KMS-11 (cell line): ENCODE measurements around the gene CD300A.
"Not testable (repeated sequence)": the region's sequence is repeated elsewhere in the genome, so short reads cannot be mapped to it uniquely, and the experiment has no call there.

Experiments used
- H2AFZ ChIP-seq: fragments of 200-600 bp; sonication (generic); 2 replicates; pipeline ENCODE4 v1.6.1; 2016; ENCODE audit warnings: antibody characterized with exemption, mixed run types, low read depth
- H3K27ac ChIP-seq: fragments of 200-600 bp; sonication (generic); 2 replicates; pipeline ENCODE4 v1.6.1; 2016; ENCODE audit warnings: mild to moderate bottlenecking, mixed run types
- H3K27me3 ChIP-seq: fragments of 200-600 bp; sonication (generic); 2 replicates; pipeline ENCODE4 v1.6.1; 2017; ENCODE audit warnings: mild to moderate bottlenecking, low read depth, mixed run types, moderate library complexity; ENCODE audit not compliant: insufficient read depth
- H3K36me3 ChIP-seq: fragments of 200-600 bp; sonication (generic); 2 replicates; pipeline ENCODE4 v1.6.1; 2017; ENCODE audit warnings: mild to moderate bottlenecking, mixed run types; ENCODE audit not compliant: insufficient read depth
- H3K4me1 ChIP-seq: fragments of 200-600 bp; sonication (generic); 2 replicates; pipeline ENCODE4 v1.6.1; 2016; ENCODE audit warnings: mild to moderate bottlenecking, low read depth, mixed run types; ENCODE audit not compliant: poor library complexity, severe bottlenecking
- H3K4me2 ChIP-seq: fragments of 200-600 bp; sonication (generic); 2 replicates; pipeline ENCODE4 v1.7.0; 2016; ENCODE audit warnings: mild to moderate bottlenecking, mixed run types
- H3K4me3 ChIP-seq: fragments of 200-600 bp; sonication (generic); IDR thresholded peaks from 2 replicates; pipeline ENCODE4 v1.6.1; 2017; ENCODE audit warnings: low read depth, low read length, mixed read lengths; ENCODE audit not compliant: insufficient read depth
- H3K79me2 ChIP-seq: fragments of 200-600 bp; sonication (generic); 2 replicates; pipeline ENCODE4 v1.6.1; 2016; ENCODE audit warnings: low read depth, mixed run types; ENCODE audit not compliant: insufficient read depth
- H3K9ac ChIP-seq: fragments of 200-600 bp; sonication (generic); 2 replicates; pipeline ENCODE4 v1.6.1; 2016; ENCODE audit warnings: mild to moderate bottlenecking, mixed run types
- H4K20me1 ChIP-seq: fragments of 200-600 bp; sonication (generic); 2 replicates; pipeline ENCODE4 v1.6.1; 2016; ENCODE audit warnings: mild to moderate bottlenecking, mixed run types; ENCODE audit not compliant: insufficient read depth
- CTCF ChIP-seq: fragments of 200-600 bp; sonication (generic); conservative IDR thresholded peaks from 2 replicates; pipeline ENCODE4 v1.6.1; 2017; ENCODE audit warnings: low read depth, mild to moderate bottlenecking, antibody characterized with exemption, low read length, moderate library complexity, mixed read lengths

CD300A gene

DNA sequence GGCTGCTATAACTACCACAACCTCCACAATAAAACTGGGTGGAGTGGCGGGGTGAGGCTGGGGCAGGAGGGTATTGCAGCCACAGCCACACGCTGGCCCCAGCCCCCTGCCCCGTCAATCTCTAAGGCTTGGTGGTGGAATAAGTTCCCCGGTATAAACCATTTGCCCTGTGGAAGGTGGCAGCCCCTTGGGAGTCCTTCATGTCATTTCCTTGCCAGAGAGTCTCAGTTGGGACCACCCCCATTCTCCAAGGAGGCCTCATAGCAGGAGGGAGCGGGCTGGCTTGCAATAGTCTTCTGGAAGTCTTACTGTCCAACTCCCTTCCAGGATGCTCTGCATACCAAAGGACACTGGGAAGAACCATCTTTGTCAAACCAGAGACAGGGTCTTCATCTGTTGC is 19.4 kb downstream of the CD300A start:
- no peak overlapping the region for H3K4me3 ChIP-seq
- H3K79me2 ChIP-seq = no peaks in the 10 kb centered on the region
- no peaks in the 10 kb centered on the region for H3K36me3 ChIP-seq
- no peaks in the 10 kb centered on the region for H4K20me1 ChIP-seq
- H3K9ac ChIP-seq = no peak overlapping the region
- TF ChIP-seq CTCF = no peak
- no peak overlapping the region for H2AFZ ChIP-seq
- H3K27ac ChIP-seq = no peak overlapping the region
- H3K4me2 ChIP-seq = no peak overlapping the region
- peaks cover 41% of the 10 kb centered on the region; the same call in 1 of the 2 replicates for H3K27me3 ChIP-seq
- H3K4me1 ChIP-seq = no peaks in the 10 kb centered on the region

- not testable (repeated sequence) for H3K27ac ChIP-seq, H3K4me3 ChIP-seq, H3K79me2 ChIP-seq, H4K20me1 ChIP-seq, H3K4me2 ChIP-seq, H3K4me1 ChIP-seq, H2AFZ ChIP-seq, H3K9ac ChIP-seq, H3K36me3 ChIP-seq
- H3K27me3 ChIP-seq = peaks cover 38% of the 10 kb centered on the region; the same call in 1 of the 2 replicates
Observed at GRCh38 chr17:74488276-74488675, 21.8 kb downstream of the CD300A start.

- no peak overlapping the region for H2AFZ ChIP-seq
- H4K20me1 ChIP-seq = no peaks in the 10 kb centered on the region
- H3K4me2 ChIP-seq = no peak overlapping the region
- H3K4me1 ChIP-seq = no peaks in the 10 kb centered on the region
- no peaks in the 10 kb centered on the region for H3K36me3 ChIP-seq
- TF ChIP-seq CTCF = no peak
- H3K27ac ChIP-seq = no peak overlapping the region
- peaks cover 28% of the 10 kb centered on the region; the same call in 1 of the 2 replicates for H3K27me3 ChIP-seq
- no peak overlapping the region for H3K9ac ChIP-seq
- H3K4me3 ChIP-seq = no peak overlapping the region
- H3K79me2 ChIP-seq = no peaks in the 10 kb centered on the region
Observed at GRCh38 chr17:74490716-74491115, 24.3 kb downstream of the CD300A start.

DNA sequence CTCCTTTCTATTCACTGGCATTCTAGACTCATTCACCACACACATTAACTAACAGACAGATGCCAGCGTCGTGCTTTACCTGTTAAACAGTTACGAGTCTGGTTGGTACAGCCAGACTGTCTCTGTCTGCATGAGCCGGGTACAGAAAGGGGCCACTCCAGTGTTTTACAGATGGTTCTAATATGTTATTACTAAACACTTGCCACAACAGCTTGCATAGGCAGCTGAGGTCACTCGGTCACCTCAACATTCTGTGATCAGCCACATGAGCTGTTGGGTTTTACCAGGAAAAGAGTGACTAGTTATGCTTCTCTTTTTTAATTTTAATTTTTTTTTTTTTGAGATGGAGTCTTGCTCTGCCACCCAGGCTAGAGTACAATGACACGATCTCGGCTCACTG is 25.2 kb downstream of the CD300A start:
- Histone ChIP-seq H2AFZ (no peak overlapping the region), H3K4me3 (no peak overlapping the region), H3K36me3 (no peaks in the 10 kb centered on the region), H3K4me2 (no peak overlapping the region), H3K9ac (no peak overlapping the region), H3K4me1 (no peaks in the 10 kb centered on the region), H4K20me1 (no peaks in the 10 kb centered on the region), H3K27me3 (peaks cover 23% of the 10 kb centered on the region; the same call in 1 of the 2 replicates), H3K27ac (no peak overlapping the region), H3K79me2 (no peaks in the 10 kb centered on the region)
- TF ChIP-seq CTCF = no peak

- peak; percentile 83 for TF ChIP-seq CTCF
- no peak overlapping the region for H3K4me2 ChIP-seq
- no peak overlapping the region for H3K4me3 ChIP-seq
- no peak overlapping the region for H3K9ac ChIP-seq
- H3K27me3 ChIP-seq = peaks cover 20% of the 10 kb centered on the region; the same call in 1 of the 2 replicates
- H3K36me3 ChIP-seq = no peaks in the 10 kb centered on the region
- no peak overlapping the region for H2AFZ ChIP-seq
- no peaks in the 10 kb centered on the region for H3K79me2 ChIP-seq
- no peaks in the 10 kb centered on the region for H3K4me1 ChIP-seq
- no peaks in the 10 kb centered on the region for H4K20me1 ChIP-seq
- no peak overlapping the region for H3K27ac ChIP-seq
Observed at GRCh38 chr17:74493331-74493833, 26.9 kb downstream of the CD300A start.
